Measurements from ENCODE around the gene KSR2.

KSR2 gene

DNA sequence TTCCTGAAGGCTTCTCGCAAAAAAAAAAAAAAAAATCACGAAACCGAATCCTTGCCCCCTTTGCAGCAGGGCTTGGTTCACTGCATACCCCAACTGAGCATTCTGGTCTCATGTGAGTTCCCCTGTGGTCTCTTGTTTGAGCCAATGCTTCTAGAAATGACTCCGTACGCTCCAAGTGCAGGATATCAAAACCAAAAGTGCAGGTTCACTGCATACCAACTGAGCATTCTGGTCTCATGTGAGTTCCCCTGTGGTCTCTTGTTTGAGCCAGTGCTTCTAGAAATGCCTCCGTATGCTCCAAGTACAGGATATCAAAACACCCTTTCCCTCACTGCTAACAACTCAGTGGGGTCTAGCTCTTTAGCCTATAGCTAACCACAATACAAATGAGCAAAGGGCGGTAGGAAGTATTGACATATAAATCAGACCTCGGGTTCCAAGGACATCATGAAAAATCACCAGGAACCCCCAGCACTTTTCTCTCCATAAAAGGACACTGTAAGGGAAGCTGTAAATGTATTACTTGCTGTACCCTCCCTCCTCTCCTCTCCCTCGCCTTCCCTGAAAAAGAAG lies 401.1 kb downstream of the KSR2 start:
- DNase-seq, result no peak

DNA sequence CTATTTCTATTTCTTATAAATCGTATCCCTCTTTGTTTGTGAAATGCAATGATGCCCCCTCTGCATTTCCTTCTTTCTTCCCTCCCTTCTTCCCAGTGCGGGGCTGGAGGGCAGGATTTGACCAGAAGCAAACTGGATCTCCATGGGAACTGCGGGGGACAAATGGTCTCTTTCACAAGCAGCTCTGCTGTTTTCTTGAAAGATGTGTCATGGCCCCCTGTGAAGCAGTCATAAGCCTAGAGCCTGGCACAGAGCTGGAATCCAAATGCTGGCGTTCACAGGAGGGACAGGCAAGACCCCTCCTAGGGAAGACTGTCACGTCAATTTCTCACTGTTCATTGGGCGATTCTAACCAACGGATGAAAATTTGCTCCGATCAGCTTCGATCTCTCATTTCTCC lies 403.9 kb downstream of the KSR2 start:
- DNase-seq, result no peak

DNA sequence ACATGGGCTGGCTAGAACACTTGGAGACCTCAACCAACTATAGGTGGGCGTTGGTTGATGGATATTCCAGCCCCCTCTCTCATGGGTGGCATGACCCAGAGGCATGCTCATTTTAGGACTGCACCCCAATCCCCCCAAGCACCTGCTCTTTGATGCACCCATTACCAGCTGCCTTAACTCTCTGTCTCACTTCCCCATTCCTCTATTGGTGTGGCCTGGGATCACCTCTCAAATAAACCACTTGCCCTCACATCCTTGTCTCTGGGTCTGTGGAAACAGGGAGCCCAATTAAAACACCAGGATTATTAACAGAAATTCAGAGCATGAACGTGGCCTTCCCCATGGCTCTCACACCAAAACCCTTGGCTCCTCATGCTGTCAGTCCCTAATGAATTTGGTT lies 405.1 kb downstream of the KSR2 start:
- no peak for DNase-seq

DNA sequence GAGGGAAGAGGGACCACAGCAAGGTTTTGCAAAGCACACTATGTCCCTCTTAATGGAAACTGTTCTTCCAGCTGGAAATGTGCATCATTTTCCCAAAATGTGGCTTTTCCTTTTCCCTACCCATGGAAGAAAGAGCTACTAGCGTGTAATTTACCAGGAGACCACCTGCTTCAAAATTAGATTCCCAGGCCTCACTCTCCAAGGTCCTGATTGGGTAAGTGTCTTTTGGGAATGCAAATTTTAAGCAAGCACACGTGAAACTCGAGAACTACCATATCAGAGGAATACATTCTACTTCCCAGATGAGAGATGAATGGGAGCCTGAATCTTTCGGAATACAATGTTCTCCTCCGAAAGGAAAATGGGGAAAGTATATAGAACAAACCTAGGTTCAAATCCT lies 405.8 kb downstream of the KSR2 start:
- DNase-seq, result no peak

DNA sequence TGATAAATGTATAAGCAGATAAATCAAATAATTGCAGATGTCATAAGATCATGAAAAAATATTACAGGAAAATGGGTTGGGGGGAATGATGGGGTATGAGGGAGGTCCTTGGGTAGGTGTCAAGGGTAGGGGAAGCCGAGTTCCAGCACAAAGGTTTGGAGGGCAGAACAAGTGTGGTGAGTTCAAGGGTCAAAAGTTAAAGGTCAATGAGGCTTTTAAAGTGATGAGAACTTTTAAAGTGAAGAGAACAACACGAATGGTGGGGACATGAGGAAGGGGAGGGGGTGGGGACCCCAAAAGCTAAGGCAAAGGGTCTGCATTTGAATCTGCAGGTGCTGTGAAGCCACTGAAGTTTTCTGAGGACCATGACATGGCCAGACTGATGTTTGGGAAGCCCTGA lies 406.8 kb downstream of the KSR2 start:
- no peak for DNase-seq

DNA sequence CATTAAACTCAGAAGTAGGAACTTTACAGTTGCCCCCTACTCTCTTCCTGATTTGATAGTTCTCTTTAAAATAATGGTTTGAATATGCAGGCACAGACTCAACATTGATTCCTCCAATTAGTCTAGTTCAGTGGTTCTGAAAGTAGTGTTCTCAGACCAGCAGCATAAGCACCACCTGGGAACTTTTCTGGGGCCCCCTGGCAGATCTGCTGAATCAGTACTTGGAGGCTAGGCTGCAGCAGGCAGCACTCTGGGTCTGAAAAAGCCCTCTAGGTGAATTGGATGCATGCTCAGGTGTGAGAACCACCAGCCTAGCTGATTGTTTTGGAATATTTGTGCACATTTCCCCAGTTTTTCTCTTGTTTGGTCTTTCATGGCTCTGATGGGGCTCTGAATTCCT lies 408.8 kb downstream of the KSR2 start:
- DNase-seq, result no peak

DNA sequence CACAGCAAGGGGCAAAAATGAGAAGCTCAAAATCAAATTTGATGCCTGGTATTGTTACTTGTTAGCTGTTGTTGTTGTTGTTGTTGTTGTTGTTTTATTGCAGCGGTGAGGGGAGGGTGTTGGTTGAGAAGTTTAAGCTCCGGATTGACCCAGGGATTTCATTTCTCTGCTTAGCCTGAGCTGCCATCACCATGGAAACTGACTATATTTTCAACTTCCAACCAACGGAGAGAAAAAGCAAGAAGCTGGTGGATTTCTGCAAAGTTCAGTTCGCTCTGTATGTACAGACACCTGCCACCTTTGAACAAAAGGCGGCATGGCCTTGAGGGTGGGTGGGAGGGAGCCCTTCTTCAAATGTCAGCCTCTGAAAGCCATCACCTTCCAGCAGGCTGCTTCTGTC lies 412.9 kb downstream of the KSR2 start:
- no peak for DNase-seq

DNA sequence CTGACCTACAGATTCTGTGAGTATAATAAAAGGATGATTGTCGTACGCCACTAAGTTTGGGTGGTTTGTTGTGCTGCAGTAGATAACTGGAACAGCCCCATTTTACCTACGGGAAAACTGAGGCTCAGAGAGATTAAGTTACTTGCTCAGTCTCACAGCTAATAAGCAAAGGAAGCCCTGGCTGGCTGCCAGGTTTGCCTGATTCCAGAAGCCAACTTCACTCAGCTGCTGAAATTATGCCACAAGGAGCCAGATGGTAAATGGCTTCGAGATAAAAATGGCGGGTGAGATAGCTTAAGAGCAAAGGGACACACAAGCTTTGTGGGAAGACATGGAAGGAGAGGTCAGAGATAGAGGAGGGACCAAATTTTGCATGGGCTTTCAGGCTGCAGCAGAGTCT lies 415.8 kb downstream of the KSR2 start:
- DNase-seq, result no peak

DNA sequence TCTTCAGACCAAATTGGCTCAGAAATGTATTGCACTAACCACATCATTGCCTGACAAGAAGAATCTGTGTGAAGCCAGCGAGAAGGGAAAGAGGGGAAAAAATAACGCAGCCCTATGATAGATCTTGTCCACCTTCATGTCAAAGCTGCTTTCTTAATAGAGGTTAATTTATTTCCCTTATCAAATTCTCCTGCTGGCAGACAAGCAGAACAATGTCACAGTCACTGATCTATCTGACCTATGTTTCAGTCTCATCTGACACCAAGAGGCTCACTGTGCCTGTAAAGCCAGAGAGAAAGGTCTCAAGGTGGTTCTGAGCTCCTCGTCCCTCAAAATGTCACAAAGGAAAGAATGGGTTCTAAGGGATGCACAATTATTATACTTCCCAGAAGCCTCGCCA lies 417.1 kb downstream of the KSR2 start:
- DNase-seq, result no peak

DNA sequence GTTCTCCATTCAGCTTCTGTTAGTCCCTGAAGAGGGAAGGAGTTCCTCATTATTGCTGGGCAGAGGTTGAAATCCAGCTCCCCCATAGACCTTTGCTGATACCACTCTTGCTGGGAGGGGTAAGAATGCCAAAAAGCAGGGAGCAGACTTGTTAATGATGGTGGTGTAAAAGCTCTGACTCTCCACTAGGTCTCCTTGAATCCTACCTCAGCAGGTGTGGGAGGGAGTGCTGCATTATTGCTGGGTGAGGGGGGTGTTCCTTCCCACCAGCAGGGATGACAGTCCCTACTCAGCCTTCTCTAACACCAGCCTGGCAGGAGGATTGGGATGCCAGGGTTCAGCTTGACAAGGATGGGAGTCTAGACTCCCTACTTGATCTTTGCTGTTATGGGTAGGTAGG lies 421.6 kb downstream of the KSR2 start:
- no peak for DNase-seq

DNA sequence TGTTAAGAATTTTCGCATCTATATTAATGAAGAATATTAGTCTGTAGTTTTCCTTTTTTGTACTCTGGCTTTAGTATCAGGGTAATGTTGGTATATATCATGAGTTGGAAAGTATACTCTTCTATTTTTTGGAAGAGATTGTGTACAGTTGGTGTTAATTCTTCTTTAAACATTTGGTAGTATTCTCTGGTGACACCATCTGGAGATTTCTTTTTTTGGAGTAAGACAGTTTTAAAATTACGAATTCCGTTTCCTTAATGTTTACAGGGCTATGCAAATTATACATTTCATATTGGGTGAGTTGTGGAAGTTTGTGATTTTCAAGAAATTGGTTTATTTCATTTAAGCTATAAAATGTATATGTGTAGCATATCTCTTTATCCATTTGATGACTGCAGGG lies 423.6 kb downstream of the KSR2 start:
- no peak for DNase-seq

DNA sequence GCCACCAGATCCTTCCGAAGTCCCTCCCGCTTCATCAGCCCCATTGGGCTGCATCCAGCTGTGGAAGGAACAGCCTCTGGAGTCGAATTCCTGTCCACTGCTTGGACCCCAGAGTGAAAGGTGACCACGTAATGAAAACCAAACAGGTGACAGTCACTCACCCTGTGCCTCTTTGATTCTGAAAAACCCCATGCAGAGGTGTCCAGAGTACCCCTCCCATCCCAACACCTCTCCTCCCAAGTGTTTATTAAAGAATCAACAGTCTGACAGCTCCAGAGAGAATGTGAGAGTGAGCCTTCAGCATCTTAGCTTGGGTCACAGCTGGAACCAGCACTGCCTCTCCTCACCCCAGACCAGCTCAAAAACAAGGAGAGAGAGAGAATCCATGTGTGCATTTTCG lies 428.8 kb downstream of the KSR2 start:
- no peak for DNase-seq

DNA sequence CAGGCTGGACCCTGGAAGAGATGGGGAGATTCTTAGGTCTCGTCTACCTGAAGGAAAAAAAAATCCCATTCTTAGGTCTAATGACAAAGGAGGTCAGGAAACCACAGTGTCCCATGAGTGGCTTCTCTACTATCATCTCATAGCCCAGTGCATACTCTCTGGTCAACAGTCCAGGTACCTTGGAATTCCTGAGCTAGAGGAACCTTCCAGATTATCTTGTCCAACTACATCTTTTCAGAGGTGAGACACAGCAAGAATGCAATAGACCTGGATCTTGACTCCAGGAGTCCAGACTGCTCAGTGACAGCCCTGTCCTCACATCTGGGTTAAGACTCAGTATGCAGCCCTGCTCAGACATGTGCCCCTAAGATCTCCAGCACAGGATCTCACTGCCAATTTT lies 429.9 kb downstream of the KSR2 start:
- DNase-seq, result no peak

DNA sequence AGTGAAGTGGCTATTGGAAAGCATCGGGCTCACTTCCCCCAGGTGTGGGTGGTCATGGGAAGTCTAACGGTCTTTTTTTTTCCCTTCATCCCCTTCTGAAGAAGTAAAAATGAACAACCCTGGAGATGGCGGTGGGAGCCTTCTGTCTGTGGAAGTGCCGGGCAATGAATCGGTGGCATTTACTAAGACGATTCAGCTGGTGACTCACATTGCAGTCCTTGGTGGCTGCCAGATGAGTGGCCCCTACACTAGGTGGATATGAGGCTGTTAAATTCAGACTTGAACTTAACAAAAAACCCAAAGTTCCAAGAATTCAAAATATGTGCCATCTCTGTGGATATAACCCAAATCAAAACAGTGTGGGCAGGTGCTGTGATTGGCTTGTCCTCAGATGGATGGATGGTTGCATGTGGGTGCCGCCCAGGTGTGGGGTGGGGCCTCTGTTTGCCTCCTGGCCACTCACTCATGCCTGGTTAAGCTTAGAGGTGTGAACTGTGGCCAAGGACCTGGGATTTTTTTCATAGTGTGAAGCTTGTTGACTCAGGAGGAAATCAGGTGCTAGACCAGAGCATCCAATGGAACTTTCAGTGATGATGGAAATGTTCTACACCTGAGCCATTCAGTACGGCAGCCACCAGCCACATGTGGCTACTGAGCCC lies 430.6 kb downstream of the KSR2 start:
- DNase-seq, result no peak

DNA sequence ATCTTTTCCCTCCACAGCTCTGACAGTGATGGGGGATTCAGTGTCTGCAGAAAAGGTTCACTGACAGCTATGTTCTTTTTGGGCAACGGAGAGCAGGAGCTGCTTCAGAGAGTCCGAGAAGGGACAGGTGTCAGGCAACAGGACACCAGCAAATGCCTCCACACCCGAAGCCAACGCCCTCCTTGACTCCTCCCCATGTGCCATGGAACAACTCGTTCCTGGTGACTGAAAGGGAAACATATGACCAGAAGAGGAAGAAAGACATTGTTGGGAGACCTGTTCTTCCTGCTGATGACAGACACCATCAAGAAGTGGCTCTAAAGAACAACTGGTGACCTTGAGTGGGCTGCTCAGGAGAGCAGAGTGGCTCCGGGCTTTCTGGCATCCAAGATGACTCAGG lies 435.1 kb downstream of the KSR2 start:
- no peak for DNase-seq

DNA sequence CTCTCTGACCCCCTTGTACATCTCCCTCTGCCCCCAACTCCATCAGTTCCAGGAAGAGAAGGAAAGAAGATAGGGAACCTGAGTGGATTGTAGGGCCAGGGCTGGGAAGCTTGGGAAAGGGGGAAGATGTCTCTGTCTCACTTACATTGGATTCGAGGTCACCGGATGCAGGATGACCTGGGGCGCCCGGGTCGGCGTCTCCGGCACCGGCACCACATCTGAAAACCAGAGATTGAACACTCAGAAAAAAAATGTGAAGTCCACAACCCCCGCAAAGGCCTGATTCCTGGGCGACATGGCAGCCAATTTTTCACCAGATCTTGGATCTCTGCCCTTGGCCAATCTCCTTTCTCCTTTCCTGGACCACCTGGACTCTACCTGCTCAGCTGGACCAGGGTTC lies 438.0 kb downstream of the KSR2 start:
- DNase-seq, result no peak

DNA sequence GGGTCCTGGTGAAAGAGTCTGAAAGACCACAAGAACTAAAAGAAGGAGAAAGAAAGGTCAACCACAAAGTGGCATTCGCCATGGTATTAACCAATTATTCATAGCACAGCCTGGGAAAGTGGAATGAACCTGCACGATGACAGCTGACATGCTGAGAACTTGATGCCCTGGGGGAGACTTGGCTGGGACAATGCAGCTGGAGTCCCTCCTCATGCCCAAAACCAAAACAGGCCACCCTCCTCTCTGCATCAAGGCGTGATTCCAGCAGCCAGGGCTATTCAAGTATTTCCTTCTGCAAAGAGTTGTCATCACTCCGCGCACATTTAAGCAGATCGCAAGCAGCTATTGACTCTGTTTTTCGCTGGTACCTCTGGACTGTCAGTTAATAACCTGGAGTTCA lies 440.3 kb downstream of the KSR2 start:
- DNase-seq, result no peak

DNA sequence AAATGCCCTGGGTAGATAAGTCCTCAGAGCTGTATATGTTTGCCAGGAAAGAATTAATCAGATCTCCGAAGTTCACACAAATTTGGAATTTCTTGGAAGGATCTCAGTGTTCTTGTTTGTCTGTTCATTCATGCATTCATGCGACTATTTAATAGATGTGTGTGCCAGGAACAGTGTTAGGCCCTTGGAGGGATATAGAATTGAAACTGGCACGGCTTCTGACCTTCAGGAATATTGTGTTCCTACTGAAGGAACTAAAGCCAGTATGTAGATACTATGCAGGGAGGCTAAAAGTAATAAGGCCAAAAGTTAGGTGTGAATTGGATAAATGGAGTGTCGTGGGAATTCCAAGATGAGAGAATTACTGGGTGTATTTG lies 441.3 kb downstream of the KSR2 start:
- no peak for DNase-seq

DNA sequence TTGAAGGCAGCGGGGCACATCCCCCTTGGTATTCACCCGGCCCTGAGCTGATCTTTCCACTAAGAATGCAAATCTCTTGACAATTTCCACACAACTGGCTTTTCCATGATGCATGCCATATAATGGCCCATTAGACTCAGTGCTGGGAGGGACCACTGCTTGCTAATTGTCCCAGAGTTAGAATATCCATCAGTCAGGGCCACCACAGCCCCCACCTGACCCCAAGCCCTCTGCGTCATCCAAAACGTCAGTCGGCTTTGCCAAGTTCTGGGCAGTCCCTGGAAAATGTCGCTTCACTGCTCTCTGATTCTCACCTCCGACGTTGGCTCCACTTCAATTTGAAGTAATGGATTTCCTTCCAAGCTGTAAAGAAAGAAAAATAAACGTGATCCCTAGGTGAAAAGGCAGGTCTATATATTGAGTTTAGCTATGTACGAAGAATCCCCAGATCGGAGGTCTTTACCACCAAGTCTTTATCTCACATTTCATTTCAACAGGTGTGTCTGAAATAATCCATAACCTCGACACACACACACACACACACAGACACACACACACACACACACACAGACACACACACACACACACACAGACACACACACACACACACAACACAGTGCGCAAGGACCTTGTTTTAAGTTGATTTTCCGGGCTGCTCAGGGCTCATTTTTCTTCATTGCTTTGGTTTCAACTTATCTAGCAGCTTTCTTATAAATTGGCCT lies 441.9 kb downstream of the KSR2 start:
- no peak for DNase-seq

DNA sequence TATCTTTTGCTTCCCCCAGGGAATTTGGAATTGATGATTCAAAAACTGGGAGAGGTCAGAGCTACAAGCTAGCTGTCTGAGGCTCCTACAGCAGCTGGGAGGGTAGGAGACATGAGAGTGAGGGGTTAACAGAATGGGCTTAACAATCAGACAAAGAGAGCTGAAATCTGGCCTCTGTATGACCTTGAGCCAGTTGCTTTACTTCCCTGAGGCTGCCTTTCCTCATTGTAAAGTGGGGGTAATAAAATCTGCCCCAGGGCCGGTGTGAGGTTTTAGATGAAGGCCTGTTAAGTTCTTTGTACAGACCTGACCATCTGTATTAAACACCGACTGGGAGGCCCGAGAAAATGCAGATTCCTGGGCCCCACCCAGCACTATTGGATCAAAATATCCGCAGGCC lies 443.0 kb downstream of the KSR2 start:
- no peak for DNase-seq

DNA sequence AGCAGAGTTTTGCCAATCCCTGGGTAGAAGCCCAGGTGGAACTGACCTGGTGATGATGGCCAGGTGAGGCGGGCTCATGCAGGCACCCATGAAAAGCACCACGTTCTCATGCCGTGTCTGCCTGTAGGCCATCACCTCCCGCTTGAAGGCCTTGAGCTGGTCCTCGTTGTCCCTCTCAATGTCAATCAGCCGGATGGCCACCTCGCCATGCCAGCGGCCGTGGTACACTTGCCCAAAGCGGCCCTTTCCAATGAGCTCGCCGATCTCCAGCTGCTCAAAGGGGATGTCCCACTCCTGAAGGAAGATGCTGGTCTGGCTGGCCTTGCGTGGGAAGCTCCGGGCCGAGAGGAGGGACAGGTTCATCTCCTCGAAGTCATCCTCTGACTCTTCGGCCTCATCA lies 444.0 kb downstream of the KSR2 start:
- no peak for DNase-seq

DNA sequence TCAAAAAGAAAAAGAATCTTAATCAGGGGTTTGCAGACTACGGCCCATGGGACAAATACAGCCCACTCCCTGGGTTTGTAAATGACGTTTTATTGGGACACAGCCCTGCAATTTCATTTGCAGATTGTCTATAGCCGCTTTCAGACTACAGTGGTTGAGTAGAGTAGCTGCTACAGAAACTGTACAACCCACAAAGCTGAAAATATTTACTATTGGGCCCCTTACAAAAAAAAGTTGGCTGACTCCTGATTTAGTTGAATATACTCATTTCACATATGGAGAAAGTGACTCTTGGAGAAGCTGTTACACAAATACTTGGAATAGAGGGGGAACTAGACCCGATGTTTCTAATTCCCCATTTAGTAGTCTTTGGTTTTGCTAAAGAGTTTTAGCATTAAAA lies 444.8 kb downstream of the KSR2 start:
- no peak for DNase-seq

DNA sequence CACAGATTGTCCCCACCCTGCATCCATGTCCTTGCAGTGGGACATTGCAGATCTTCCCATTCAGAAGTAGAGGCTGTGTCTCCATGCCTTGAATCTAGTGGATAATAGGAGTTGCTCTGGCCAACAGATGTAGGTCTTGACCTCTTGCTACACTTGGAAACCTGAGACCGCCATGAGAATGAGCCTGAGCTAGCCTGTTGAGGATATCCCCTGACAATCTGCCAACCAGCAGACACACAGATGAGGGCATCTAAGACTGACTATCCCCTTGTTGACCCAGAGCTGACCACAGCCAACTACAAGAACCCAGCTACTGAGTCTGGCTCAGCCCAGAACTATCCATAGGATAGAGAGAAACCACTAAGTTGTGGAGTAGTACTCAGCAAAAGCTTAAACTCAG lies 446.2 kb downstream of the KSR2 start:
- no peak for DNase-seq

DNA sequence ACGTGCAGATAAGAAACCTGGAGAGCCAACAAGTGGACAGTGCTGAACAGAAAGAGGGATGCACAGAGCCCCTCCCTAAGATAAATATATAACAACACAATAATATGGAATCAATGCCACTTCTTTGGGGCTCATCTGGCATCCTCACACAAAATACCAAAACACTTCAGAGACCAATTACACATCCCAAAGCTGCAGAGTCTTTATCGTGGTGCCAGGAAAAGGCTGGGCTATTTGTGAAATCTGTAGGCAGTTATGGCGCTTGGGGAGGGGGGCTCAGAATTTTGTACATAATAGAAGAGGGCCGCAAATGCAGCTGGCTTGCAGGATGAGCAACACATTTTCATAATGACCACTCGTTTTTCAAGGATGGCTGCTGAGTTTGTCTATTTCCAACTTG lies 446.9 kb downstream of the KSR2 start:
- no peak for DNase-seq

DNA sequence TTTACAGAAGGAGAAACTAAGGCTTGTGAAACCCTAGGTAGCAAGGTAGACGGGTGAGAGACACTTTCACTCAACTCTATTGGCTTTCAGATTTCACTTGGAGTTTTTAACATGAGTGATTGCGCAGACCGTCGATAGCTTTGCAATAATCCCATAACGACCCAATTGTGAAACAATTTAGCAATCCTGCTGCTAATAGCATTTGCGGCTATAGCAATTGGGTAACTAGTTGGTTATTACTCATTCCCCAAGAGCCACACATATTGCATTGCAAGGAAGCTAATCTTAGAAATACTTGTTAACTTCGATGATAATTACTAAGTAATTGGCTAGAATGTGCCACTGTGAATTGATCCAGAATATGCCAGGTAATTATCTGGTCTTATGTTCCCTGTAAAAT lies 447.4 kb downstream of the KSR2 start:
- peak; percentile 20 for DNase-seq

Measured in fibroblast of skin of right quadriceps (primary cell).